Naive thymus-derived CD4-positive, alpha-beta T cell (primary cell): ENCODE data around the gene NPHP4. TPM values are rescaled to one million over a fixed set of nuclear protein-coding genes. Genes with fewer than 3 reads are reported as not detected.

ENCODE experiments used
- ATAC-seq: fragments of 150-1000 bp; cut with Tn5 transposase; 2 replicates; pipeline ENCODE4 v1.10.0; 2021; ENCODE audit warnings: mild to moderate bottlenecking, moderate library complexity
- CTCF ChIA-PET: fragments of 350-600 bp; sonication (Branson Sonifier 250); formaldehyde crosslinking; loops from one replicate; lab custom pipeline; 2021; ENCODE audit warnings: antibody characterized with exemption; lab: Charles Lee
- POLR2A ChIA-PET: fragments of 350-600 bp; sonication (Branson Sonifier 250); formaldehyde crosslinking; loops from one replicate; lab custom pipeline; 2021; ENCODE audit warnings: antibody characterized with exemption, inconsistent platforms; lab: Charles Lee
- DNase-seq, 9 donors: peaks; one replicate each; pipeline versions ENCODE4 v3.0.0 to v3.0.0-alpha.2; 2020 to 2022; ENCODE audit warnings: mixed read lengths in 1 of 9
- H3K27ac ChIP-seq: one replicate; pipeline ENCODE4 v1.7.0; 2013; ENCODE audit warnings: mild to moderate bottlenecking, low read depth, low read length, moderate library complexity
- H3K27me3 ChIP-seq, 2 donors: one replicate each; pipeline ENCODE4 v1.7.0; 2013; ENCODE audit warnings: low read length in 2 of 2, mild to moderate bottlenecking in 2 of 2, moderate library complexity in 2 of 2; ENCODE audit not compliant: control insufficient read depth in 2 of 2, insufficient read depth in 2 of 2
- H3K36me3 ChIP-seq, 3 experiments: 1 replicate in 2 of 3; 2 replicates in 1 of 3; pipeline ENCODE4 v1.7.0; 2013; ENCODE audit warnings: low read length in 3 of 3, mild to moderate bottlenecking in 3 of 3, moderate library complexity in 1 of 3; ENCODE audit not compliant: insufficient read depth in 3 of 3, control insufficient read depth in 2 of 3
- H3K4me1 ChIP-seq, 2 donors: one replicate each; pipeline ENCODE4 v1.7.0; 2013; ENCODE audit warnings: low read length in 2 of 2, mild to moderate bottlenecking in 2 of 2, moderate library complexity in 1 of 2; ENCODE audit not compliant: control insufficient read depth in 2 of 2, insufficient read depth in 2 of 2
- H3K4me3 ChIP-seq: 2 replicates; pipeline ENCODE4 v1.7.0; 2013; ENCODE audit warnings: mild to moderate bottlenecking, low read length
- H3K9me3 ChIP-seq, 3 experiments: 1 replicate in 2 of 3; 2 replicates in 1 of 3; pipeline ENCODE4 v1.7.0; 2013; ENCODE audit warnings: low read length in 3 of 3; ENCODE audit not compliant: control insufficient read depth in 2 of 3
- H3K27ac Mint-ChIP-seq, 9 donors: one replicate each; pipeline ENCODE4 v1.8.0; 2020 to 2022; ENCODE audit warnings: mixed read lengths in 9 of 9, mild to moderate bottlenecking in 8 of 9, moderate library complexity in 5 of 9, inconsistent platforms in 2 of 9
- H3K27me3 Mint-ChIP-seq, 5 donors: one replicate each; pipeline ENCODE4 v1.8.0; 2021 to 2022; ENCODE audit warnings: mixed read lengths in 5 of 5, mild to moderate bottlenecking in 1 of 5
- H3K36me3 Mint-ChIP-seq, 5 donors: one replicate each; pipeline ENCODE4 v1.8.0; 2020 to 2022; ENCODE audit warnings: mixed read lengths in 5 of 5, mild to moderate bottlenecking in 3 of 5, inconsistent platforms in 1 of 5
- H3K4me1 Mint-ChIP-seq, 7 donors: one replicate each; pipeline ENCODE4 v1.8.0; 2020 to 2022; ENCODE audit warnings: mixed read lengths in 7 of 7, mild to moderate bottlenecking in 3 of 7, inconsistent platforms in 1 of 7
- H3K4me3 Mint-ChIP-seq, 10 donors: one replicate each; pipeline ENCODE4 v1.8.0; 2020 to 2022; ENCODE audit warnings: mild to moderate bottlenecking in 10 of 10, mixed read lengths in 10 of 10, moderate library complexity in 6 of 10, inconsistent platforms in 2 of 10
- H3K9me3 Mint-ChIP-seq, 11 donors: one replicate each; pipeline ENCODE4 v1.8.0; 2020 to 2022; ENCODE audit warnings: mixed read lengths in 11 of 11, mild to moderate bottlenecking in 4 of 11, inconsistent platforms in 1 of 11, moderate library complexity in 1 of 11
- intact Hi-C, 2 donors: fragments of 100-400 bp; cut with micrococcal nuclease; formaldehyde crosslinking; loops; one replicate each; pipeline ENCODE4 v1.15.1; 2023
- polyA plus RNA-seq, 2 donors: library from polyadenylated mRNA; unstranded; fragments of 300-500 nt; fragmentation: Illumina TruSeq; gene quantifications; one replicate each; pipeline ENCODE4 v1.2.3, GENCODE V29; 2021
- total RNA-seq, 6 experiments: library from RNA in 5 of 6; stranded (reverse) in 5 of 6; gene quantifications; 1 replicate in 5 of 6; 2 replicates in 1 of 6; pipeline ENCODE4 v1.2.3 and lab custom pipeline; 2021 to 2026

Gene NPHP4
- total and polyA plus RNA-seq, 7 experiments from 2014 or later = 0.40 to 20.6 (median 9.2) TPM

DNA sequence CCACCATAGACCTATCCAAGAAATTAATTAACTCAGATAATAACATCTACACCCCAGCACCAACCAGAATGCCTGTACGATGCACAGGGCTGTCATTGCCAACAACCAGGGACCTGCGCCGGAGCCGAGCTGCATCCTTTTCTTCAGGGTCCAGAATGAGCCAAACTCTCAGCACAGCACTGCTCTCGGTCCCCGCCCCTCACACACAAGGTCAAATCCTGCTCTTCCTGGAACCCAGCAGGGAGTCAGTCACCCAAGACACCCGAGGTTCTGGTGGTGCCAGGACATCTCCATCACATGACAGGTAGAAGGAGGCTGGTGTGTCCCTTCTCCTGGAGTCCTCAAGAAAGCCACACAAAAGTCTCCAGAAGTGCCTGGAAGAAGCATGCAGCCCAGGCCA is 31.9 kb downstream of the NPHP4 start:
- peak overlapping the region in 1 of 9 donors; percentile 39 for H3K27ac Mint-ChIP-seq
- Histone ChIP-seq H3K27me3 (no peaks in the 10 kb centered on the region), H3K4me1 (no peaks in the 10 kb centered on the region), H3K9me3 (no peaks in the 10 kb centered on the region), H3K36me3 (peaks cover 0 to 22% (median 4%) of the 10 kb centered on the region in 3 experiments), H3K4me3 (no peak overlapping the region), H3K27ac (no peak overlapping the region)
- H3K36me3 Mint-ChIP-seq = peaks cover 5 to 38% (median 9%) of the 10 kb centered on the region in 5 donors
- intact Hi-C loops = no loop called here
- ATAC-seq (no peak), DNase-seq (no peak)
- H3K9me3 Mint-ChIP-seq = no peaks in the 10 kb centered on the region
- ChIA-PET CTCF (no interaction called here), POLR2A (no interaction called here)
- no peak overlapping the region for H3K4me3 Mint-ChIP-seq
- no peaks in the 10 kb centered on the region for H3K27me3 Mint-ChIP-seq
- peaks cover 0 to 9% (median 1%) of the 10 kb centered on the region in 7 donors for H3K4me1 Mint-ChIP-seq

- Histone ChIP-seq H3K9me3 (no peaks in the 10 kb centered on the region), H3K27me3 (no peaks in the 10 kb centered on the region), H3K27ac (no peak overlapping the region), H3K4me3 (no peak overlapping the region), H3K4me1 (no peaks in the 10 kb centered on the region), H3K36me3 (peaks cover 0 to 20% (median 4%) of the 10 kb centered on the region in 3 experiments)
- Mint-ChIP-seq H3K27ac (no peak overlapping the region), H3K27me3 (no peaks in the 10 kb centered on the region), H3K9me3 (no peaks in the 10 kb centered on the region), H3K4me3 (no peak overlapping the region), H3K36me3 (peaks cover 5 to 43% (median 15%) of the 10 kb centered on the region in 5 donors), H3K4me1 (peaks cover 4 to 15% (median 7%) of the 10 kb centered on the region in 7 donors)
- ATAC-seq = no peak
- ChIA-PET POLR2A (no interaction called here), CTCF (no interaction called here)
- intact Hi-C loops = no loop called here
- no peak for DNase-seq
These were observed 32.5 kb downstream of the NPHP4 start for GRCh38 chr1:5959667-5960230.

GRCh38 chr1:5959087-5959486 is 33.1 kb downstream of the NPHP4 start:
- no peak for DNase-seq
- Mint-ChIP-seq H3K9me3 (no peaks in the 10 kb centered on the region), H3K27me3 (no peaks in the 10 kb centered on the region), H3K4me3 (no peak overlapping the region), H3K27ac (peak overlapping the region in 1 of 9 donors; percentile 62), H3K36me3 (peaks cover 5 to 48% (median 19%) of the 10 kb centered on the region in 5 donors), H3K4me1 (peaks cover 9 to 20% (median 11%) of the 10 kb centered on the region in 7 donors)
- no peaks in the 10 kb centered on the region for H3K4me1 ChIP-seq
- H3K27ac ChIP-seq = no peak overlapping the region
- no peaks in the 10 kb centered on the region for H3K27me3 ChIP-seq
- intact Hi-C loops = no loop called here
- H3K36me3 ChIP-seq = peaks cover 0 to 20% (median 4%) of the 10 kb centered on the region in 3 experiments
- ChIA-PET POLR2A (no interaction called here), CTCF (no interaction called here)
- no peaks in the 10 kb centered on the region for H3K9me3 ChIP-seq
- H3K4me3 ChIP-seq = no peak overlapping the region
- ATAC-seq = no peak

DNA sequence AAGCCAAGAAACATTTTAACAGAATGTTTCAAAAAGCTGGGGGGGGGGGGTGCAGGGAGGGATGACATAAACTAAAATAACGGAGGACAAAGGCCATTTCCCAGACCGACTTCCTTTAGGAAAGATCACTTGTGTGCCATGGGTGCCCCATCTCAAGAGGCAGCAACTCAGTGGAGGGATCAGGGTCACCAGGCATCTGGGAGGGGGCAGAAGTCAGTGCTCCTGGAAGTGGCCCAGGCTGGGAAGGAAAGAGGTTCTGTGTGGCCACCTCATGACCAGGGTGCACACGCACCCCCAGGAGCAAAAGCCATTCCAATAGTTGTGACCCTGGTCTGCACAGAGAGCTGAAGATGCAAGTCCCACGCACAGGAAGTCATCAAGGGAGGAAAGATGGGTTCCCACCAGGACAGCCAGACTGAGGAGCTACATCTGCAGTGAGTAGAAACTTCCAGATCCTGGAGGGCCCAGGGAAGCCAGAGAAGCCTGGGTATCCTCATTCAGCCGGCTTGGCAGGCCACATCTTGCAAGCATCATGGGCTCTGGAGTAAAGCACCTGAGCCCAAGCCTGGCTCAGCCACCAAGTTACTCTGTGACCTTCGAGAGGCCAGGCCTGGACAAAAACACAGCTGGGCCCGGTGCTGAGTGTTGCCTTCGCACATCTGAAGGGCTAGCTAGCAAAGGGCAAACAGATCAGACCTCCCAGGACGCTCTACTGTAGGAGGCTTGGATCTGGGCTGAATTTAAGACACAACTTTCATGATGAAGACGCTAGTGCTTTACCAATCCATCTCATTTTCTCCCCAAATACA is 36.0 kb downstream of the NPHP4 start:
- Histone ChIP-seq H3K4me3 (no peak overlapping the region), H3K36me3 (peaks cover 0 to 20% (median 4%) of the 10 kb centered on the region in 3 experiments), H3K9me3 (no peaks in the 10 kb centered on the region), H3K27me3 (no peaks in the 10 kb centered on the region), H3K4me1 (no peaks in the 10 kb centered on the region), H3K27ac (no peak overlapping the region)
- no peak for DNase-seq
- Mint-ChIP-seq H3K27me3 (no peaks in the 10 kb centered on the region), H3K27ac (no peak overlapping the region), H3K9me3 (no peaks in the 10 kb centered on the region), H3K4me1 (peaks cover 9 to 18% (median 11%) of the 10 kb centered on the region in 7 donors), H3K4me3 (no peak overlapping the region), H3K36me3 (peaks cover 5 to 49% (median 26%) of the 10 kb centered on the region in 5 donors)
- no peak for ATAC-seq
- ChIA-PET CTCF (no interaction called here), POLR2A (no interaction called here)
- intact Hi-C loops = no loop called here

GRCh38 chr1:5955479-5955977 is 36.7 kb downstream of the NPHP4 start:
- Mint-ChIP-seq H3K4me3 (no peak overlapping the region), H3K9me3 (no peaks in the 10 kb centered on the region), H3K4me1 (peaks cover 9 to 18% (median 11%) of the 10 kb centered on the region in 7 donors), H3K27me3 (no peaks in the 10 kb centered on the region), H3K36me3 (peaks cover 5 to 46% (median 24%) of the 10 kb centered on the region in 5 donors), H3K27ac (peak overlapping the region in 1 of 9 donors; percentile 2)
- intact Hi-C loops = no loop called here
- DNase-seq = no peak
- H3K36me3 ChIP-seq = peaks cover 0 to 16% (median 4%) of the 10 kb centered on the region in 3 experiments
- ChIA-PET POLR2A (no interaction called here), CTCF (interaction anchor here (0.7 kb wide), 1 partner anchor 663 kb away, joined by 3 read pairs; no protein-coding TSS in a partner anchor)
- no peaks in the 10 kb centered on the region for H3K27me3 ChIP-seq
- H3K9me3 ChIP-seq = no peaks in the 10 kb centered on the region
- no peaks in the 10 kb centered on the region for H3K4me1 ChIP-seq
- no peak overlapping the region for H3K4me3 ChIP-seq
- H3K27ac ChIP-seq = no peak overlapping the region
- ATAC-seq = no peak

- ATAC-seq = no peak
- H3K9me3 ChIP-seq = no peaks in the 10 kb centered on the region
- H3K4me1 Mint-ChIP-seq = peaks cover 9 to 18% (median 11%) of the 10 kb centered on the region in 7 donors
- no peaks in the 10 kb centered on the region for H3K27me3 Mint-ChIP-seq
- H3K4me3 ChIP-seq = no peak overlapping the region
- H3K36me3 Mint-ChIP-seq = peaks cover 5 to 43% (median 19%) of the 10 kb centered on the region in 5 donors
- no peaks in the 10 kb centered on the region for H3K4me1 ChIP-seq
- peaks cover 0 to 10% (median 3%) of the 10 kb centered on the region in 3 experiments for H3K36me3 ChIP-seq
- no peaks in the 10 kb centered on the region for H3K9me3 Mint-ChIP-seq
- H3K27me3 ChIP-seq = no peaks in the 10 kb centered on the region
- no peak overlapping the region for H3K27ac ChIP-seq
- CTCF ChIA-PET = interaction anchor here (0.7 kb wide), 1 partner anchor 663 kb away, joined by 3 read pairs; no protein-coding TSS in a partner anchor
- no peak for DNase-seq
- POLR2A ChIA-PET = no interaction called here
- peak overlapping the region in 1 of 10 donors; percentile 42 for H3K4me3 Mint-ChIP-seq
- peak overlapping the region in 2 of 9 donors; percentile 2 to 65 for H3K27ac Mint-ChIP-seq
- intact Hi-C loops = no loop called here
These were observed 37.3 kb downstream of the NPHP4 start for GRCh38 chr1:5954964-5955363.
